SU-DHL-6 (cell line): ENCODE results near the gene HSP90AB1.

Experiments
- H2AFZ ChIP-seq: fragments of 200-600 bp; sonication (generic); 2 replicates; pipeline ENCODE4 v1.6.1; 2014; ENCODE audit warnings: low read depth, mild to moderate bottlenecking, moderate library complexity, mixed read lengths, antibody characterized with exemption, low read length; ENCODE audit not compliant: severe bottlenecking
- H3F3A ChIP-seq: fragments of 200-600 bp; shearing (Covaris generic); 2 replicates; pipeline ENCODE4 v1.6.0; 2016; ENCODE audit warnings: antibody characterized with exemption, mild to moderate bottlenecking; ENCODE audit not compliant: insufficient read depth
- H3K27ac ChIP-seq: fragments of 200-600 bp; sonication (generic); 2 replicates; pipeline ENCODE4 v1.5.1; 2016; ENCODE audit warnings: low read depth, mild to moderate bottlenecking, low read length, moderate library complexity, mixed read lengths
- H3K27me3 ChIP-seq: fragments of 200-600 bp; sonication (generic), shearing (Covaris generic); 2 replicates; pipeline ENCODE4 v1.6.0; 2014; ENCODE audit warnings: mild to moderate bottlenecking, low read length
- H3K36me3 ChIP-seq: fragments of 200-600 bp; sonication (generic); 2 replicates; pipeline ENCODE4 v1.6.1; 2014; ENCODE audit warnings: mild to moderate bottlenecking, low read length, mixed read lengths
- H3K4me2 ChIP-seq: fragments of 300-600, 200-600 bp; shearing (Covaris generic), sonication (generic); 2 replicates; pipeline ENCODE4 v1.6.0; 2014; ENCODE audit warnings: low read length, low read depth, mild to moderate bottlenecking; ENCODE audit not compliant: poor library complexity, severe bottlenecking
- H3K4me3 ChIP-seq: fragments of 200-600 bp; sonication (generic); 2 replicates; pipeline ENCODE4 v1.5.1; 2014; ENCODE audit warnings: antibody characterized with exemption, low read length, mild to moderate bottlenecking, mixed read lengths; ENCODE audit not compliant: insufficient read depth, poor library complexity, severe bottlenecking
- H3K79me2 ChIP-seq: fragments of 200-600 bp; sonication (generic); 2 replicates; pipeline ENCODE4 v1.6.1; 2014; ENCODE audit warnings: mild to moderate bottlenecking, low read length, moderate library complexity; ENCODE audit not compliant: insufficient read depth
- H3K9ac ChIP-seq: fragments of 200-600 bp; sonication (generic); 2 replicates; pipeline ENCODE4 v1.7.0; 2014; ENCODE audit warnings: mild to moderate bottlenecking, low read length
- H3K9me2 ChIP-seq: fragments of 200-600 bp; sonication (generic); replicated peaks from 2 replicates; pipeline ENCODE4 v1.6.1; 2014; ENCODE audit warnings: low read length; ENCODE audit not compliant: insufficient read depth
- H3K9me3 ChIP-seq: fragments of 200-600 bp; sonication (generic); 2 replicates; pipeline ENCODE4 v1.6.1; 2014; ENCODE audit warnings: low read length, mixed read lengths; ENCODE audit not compliant: insufficient read depth
- H4K20me1 ChIP-seq: fragments of 200-600 bp; sonication (generic); 2 replicates; pipeline ENCODE4 v1.6.1; 2014; ENCODE audit warnings: low read depth, mild to moderate bottlenecking, antibody characterized with exemption, low read length, moderate library complexity, mixed read lengths
- EZH2phosphoT487 ChIP-seq: fragments of 200-600 bp; sonication (generic), shearing (Covaris generic); conservative IDR thresholded peaks from 2 replicates; pipeline ENCODE4 v1.6.1; 2018; ENCODE audit warnings: mild to moderate bottlenecking, antibody characterized with exemption, low read length, moderate library complexity, mixed read lengths
- TF ChIP-seq, protein P1 (sequence below): fragments of 200-600 bp; sonication (generic); IDR thresholded peaks from one replicate; pipeline ENCODE4 v1.5.1; 2017; ENCODE audit warnings: antibody characterized with exemption, mild to moderate bottlenecking, low read length, moderate library complexity; ENCODE audit not compliant: insufficient read depth, poor library complexity, severe bottlenecking

The HSP90AB1 gene

DNA sequence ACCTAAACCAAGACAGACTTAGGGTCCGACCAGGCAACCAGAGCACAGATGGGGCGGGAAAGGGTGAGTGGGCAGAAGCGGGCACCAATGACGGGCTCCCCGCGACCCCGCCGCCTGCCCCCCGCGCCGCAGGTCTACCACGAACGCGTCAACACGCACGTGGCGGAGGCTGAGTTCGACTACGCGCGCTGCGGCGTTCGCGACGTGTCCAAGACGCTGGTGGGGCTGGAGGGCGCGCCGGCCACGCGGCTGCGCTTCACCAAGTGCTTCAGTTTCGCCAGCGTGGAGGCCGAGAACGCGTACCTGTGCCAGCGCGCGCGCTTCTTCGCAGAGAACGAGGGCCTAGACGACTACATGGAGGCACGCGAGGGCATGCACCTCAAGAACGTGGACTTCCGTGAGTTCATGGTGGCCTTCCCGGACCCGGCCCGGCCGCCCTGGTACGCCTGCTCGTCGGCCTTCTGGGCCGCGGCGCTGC, 28.4 kb downstream of the HSP90AB1 start:
- no peaks in the 10 kb centered on the region for H3K27me3 ChIP-seq

DNA sequence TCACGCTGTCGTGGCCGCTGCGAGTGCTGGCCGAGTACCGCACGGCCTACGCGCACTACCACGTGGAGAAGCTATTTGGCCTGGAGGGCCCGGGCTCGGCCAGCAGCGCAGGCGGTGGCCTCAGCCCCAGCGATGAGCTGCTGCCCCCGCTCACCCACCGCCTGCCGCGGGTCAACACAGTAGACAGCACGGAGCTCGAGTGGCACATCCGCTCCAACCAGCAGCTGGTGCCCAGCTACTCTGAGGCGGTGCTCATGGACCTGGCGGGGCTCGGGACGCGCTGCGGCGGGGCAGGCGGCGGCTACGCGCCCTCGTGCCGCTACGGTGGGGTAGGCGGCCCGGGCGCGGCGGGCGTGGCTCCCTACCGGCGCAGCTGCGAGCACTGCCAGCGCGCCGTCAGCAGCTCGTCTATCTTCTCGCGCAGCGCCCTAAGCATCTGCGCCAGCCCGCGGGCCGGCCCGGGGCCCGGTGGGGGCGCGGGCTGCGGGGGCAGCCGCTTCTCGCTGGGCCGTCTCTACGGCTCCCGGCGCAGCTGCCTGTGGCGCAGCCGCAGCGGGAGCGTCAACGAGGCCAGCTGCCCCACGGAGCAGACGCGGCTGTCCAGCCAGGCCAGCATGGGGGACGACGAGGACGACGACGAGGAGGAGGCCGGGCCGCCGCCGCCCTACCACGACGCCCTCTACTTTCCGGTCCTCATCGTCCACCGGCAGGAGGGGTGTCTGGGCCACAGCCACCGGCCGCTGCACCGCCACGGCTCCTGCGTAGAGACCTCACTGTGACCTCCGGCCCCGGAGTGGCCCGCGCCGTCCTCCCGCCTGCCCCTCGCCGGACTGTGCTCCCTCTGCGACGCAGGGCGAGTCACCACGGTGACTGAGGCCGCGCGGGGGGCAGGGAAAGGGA, 29.1 kb downstream of the HSP90AB1 start:
- Histone ChIP-seq H3K4me3 (no peak overlapping the region), H3K9ac (no peak overlapping the region), H3K27ac (no peak overlapping the region), H3K79me2 (no peaks in the 10 kb centered on the region), H4K20me1 (no peaks in the 10 kb centered on the region), H3F3A (no peaks in the 10 kb centered on the region), H2AFZ (no peak overlapping the region), H3K36me3 (no peaks in the 10 kb centered on the region), H3K9me2 (no peaks in the 10 kb centered on the region), H3K9me3 (no peaks in the 10 kb centered on the region), H3K4me2 (no peak overlapping the region), H3K27me3 (no peaks in the 10 kb centered on the region)
- TF ChIP-seq, protein P1, sequence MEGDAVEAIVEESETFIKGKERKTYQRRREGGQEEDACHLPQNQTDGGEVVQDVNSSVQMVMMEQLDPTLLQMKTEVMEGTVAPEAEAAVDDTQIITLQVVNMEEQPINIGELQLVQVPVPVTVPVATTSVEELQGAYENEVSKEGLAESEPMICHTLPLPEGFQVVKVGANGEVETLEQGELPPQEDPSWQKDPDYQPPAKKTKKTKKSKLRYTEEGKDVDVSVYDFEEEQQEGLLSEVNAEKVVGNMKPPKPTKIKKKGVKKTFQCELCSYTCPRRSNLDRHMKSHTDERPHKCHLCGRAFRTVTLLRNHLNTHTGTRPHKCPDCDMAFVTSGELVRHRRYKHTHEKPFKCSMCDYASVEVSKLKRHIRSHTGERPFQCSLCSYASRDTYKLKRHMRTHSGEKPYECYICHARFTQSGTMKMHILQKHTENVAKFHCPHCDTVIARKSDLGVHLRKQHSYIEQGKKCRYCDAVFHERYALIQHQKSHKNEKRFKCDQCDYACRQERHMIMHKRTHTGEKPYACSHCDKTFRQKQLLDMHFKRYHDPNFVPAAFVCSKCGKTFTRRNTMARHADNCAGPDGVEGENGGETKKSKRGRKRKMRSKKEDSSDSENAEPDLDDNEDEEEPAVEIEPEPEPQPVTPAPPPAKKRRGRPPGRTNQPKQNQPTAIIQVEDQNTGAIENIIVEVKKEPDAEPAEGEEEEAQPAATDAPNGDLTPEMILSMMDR: no peak
- no peak for TF ChIP-seq EZH2phosphoT487

More for the DNA sequence above, 28.4 kb downstream of the HSP90AB1 start:
- Histone ChIP-seq H3K27ac (no peak overlapping the region), H3K9me3 (no peaks in the 10 kb centered on the region), H3K4me2 (no peak overlapping the region), H3K36me3 (no peaks in the 10 kb centered on the region), H3F3A (no peaks in the 10 kb centered on the region), H3K79me2 (no peaks in the 10 kb centered on the region), H2AFZ (no peak overlapping the region), H3K4me3 (no peak overlapping the region), H3K9me2 (no peaks in the 10 kb centered on the region), H3K9ac (no peak overlapping the region), H4K20me1 (no peaks in the 10 kb centered on the region)
- no peak for TF ChIP-seq EZH2phosphoT487
- TF ChIP-seq, protein P1: no peak

DNA sequence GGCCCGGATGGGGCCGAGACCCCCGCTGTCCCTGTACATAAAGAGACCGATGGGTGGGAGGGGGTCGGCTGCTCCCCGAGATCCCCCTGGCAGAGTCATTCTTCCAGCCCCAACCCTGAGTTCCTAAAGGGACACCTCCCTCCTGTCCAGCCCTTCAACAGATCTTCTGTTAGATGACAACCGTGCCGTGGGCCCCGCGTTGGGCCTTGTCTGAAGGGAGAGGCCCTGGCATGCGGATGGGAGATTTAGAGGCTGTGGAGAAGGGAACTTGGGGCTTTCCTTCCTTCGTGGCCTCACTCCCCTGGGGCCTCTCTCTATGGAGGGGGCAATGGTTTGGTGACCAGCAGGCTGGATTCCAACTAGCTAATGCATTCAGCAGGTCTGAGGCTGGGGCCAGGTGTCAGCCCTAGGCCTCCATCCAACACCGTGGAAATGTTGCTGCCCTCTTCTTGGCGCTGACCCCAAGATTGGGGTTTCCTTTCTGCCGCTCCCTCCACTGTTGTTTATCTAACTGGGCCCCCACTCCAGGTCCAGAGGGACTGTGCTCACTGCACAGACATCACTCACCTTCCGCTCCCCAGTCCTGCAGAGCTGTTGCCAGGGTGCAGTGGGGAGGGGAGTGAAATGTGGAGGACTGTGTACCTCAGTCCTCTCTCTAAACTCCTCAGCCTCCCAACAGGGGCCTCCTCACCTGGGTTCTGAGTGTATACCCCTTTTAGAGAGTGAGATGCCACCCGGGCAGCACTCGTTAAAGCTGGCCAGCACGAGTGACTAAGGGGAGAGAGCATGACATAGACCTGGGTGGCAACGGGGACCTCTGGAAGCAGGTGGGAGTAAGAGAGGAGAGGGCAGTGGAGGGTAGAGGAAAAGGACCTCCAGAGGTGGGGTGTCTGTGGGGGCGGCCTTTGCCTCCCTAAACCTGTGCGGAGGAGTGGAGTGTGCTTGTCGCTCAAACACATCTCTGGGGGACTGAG, 30.1 kb downstream of the HSP90AB1 start:
- Histone ChIP-seq H3K4me3 (no peak overlapping the region), H3K27ac (no peak overlapping the region), H2AFZ (no peak overlapping the region), H3K79me2 (no peaks in the 10 kb centered on the region), H3K36me3 (no peaks in the 10 kb centered on the region), H3K9me2 (no peaks in the 10 kb centered on the region), H3F3A (no peaks in the 10 kb centered on the region), H3K27me3 (no peaks in the 10 kb centered on the region), H3K9me3 (no peaks in the 10 kb centered on the region), H3K9ac (no peak overlapping the region), H4K20me1 (no peaks in the 10 kb centered on the region), H3K4me2 (no peak overlapping the region)
- TF ChIP-seq, protein P1: no peak
- no peak for TF ChIP-seq EZH2phosphoT487
